ENCODE results near the gene SRMS. TPM values are rescaled to one million over a fixed set of nuclear protein-coding genes. Genes with fewer than 3 reads are reported as not detected.

Gene SRMS
- total and polyA plus RNA-seq, 2 of the 13 experiments (the other 11 are each of a cell fraction or from before 2014, with no cell fraction given), result not detected

DNA sequence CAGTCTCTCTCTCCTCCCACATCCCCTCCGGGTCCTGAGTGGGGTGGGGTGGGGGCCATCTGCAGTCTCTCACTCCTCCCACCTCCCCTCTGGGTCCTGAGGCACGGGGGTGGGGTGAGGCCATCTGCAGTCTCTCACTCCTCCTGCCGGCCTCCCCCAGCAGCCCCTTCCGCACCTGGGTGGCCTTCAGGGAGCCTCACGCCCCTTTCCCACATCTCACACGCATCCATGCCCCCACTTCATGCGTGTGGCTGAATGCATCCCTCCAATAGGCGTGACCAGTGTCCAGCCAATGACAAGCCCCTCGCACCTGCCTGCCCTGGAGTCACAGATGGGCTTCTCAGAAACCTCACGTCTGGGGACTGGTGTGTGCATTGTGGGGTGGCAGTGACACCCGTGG is 993 bp upstream of the SRMS start:
- FAIRE-seq (no peak), ATAC-seq (no peak), DNase-seq (ENCODE audit: low spot score) (no peak)
- TF ChIP-seq, protein P1, sequence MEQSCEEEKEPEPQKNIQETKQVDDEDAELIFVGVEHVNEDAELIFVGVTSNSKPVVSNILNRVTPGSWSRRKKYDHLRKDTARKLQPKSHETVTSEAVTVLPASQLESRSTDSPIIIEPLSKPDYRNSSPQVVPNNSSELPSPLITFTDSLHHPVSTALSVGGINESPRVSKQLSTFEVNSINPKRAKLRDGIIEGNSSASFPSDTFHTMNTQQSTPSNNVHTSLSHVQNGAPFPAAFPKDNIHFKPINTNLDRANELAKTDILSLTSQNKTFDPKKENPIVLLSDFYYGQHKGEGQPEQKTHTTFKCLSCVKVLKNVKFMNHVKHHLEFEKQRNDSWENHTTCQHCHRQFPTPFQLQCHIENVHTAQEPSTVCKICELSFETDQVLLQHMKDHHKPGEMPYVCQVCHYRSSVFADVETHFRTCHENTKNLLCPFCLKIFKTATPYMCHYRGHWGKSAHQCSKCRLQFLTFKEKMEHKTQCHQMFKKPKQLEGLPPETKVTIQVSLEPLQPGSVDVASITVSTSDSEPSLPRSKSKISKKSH (CRISPR knock-in tag; IDR thresholded peaks at IDR 0.05; ENCODE audit: borderline replicate concordance), result peak; percentile 62; the same call in 1 of the 2 replicates
- TF ChIP-seq PITX1 (CRISPR knock-in tag; IDR thresholded peaks at IDR 0.05) (no peak), FOXO1 (CRISPR knock-in tag; IDR thresholded peaks at IDR 0.05) (no peak), TMF1 (CRISPR knock-in tag; IDR thresholded peaks at IDR 0.05; ENCODE audit: low read depth) (no peak), ZMYM3 (CRISPR knock-in tag; IDR thresholded peaks at IDR 0.05) (no peak)
- TF ChIP-seq, protein P2, sequence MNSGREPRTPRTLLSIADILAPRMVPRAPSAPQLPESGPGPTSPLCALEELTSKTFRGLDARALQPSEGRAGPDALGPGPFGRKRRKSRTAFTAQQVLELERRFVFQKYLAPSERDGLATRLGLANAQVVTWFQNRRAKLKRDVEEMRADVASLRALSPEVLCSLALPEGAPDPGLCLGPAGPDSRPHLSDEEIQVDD (CRISPR knock-in tag; IDR thresholded peaks at IDR 0.05; ENCODE audit: borderline replicate concordance), result no peak
- H3K79me2 ChIP-seq (ENCODE audit: insufficient read depth, low read length), result no peaks in the 10 kb centered on the region
- no peak overlapping the region for H2AFZ ChIP-seq (ENCODE audit: low read length)
- peaks cover 26% of the 10 kb centered on the region for H3K4me1 ChIP-seq (ENCODE audit: insufficient read depth, low read length)
- no peaks in the 10 kb centered on the region; the same call in 1 of the 2 replicates for H4K20me1 ChIP-seq (ENCODE audit: insufficient read depth, low read length)
- ChIA-PET CTCF (ENCODE audit: low intra/inter-chr PET ratio, low total read pairs) (no interaction called here), POLR2A (no interaction called here)
- no peak overlapping the region for H3K27ac ChIP-seq (ENCODE audit: extremely low read length, insufficient read depth, low read length)
- no peak overlapping the region for H3K9ac ChIP-seq (ENCODE audit: insufficient read depth, low read depth, low read length)
- no peaks in the 10 kb centered on the region for H3K36me3 ChIP-seq (replicated peaks in 1 of 2; ENCODE audit: control insufficient read depth in 1 of 2, insufficient read depth in 2 of 2, low read length in 2 of 2)
- in situ Hi-C loops (cut with HindIII; ENCODE audit: extremely low pct_ligation_motif_present, low pct_unique_long_range_greater_than_20kb), result no loop called here
- BruUV-seq (replicated peaks), result no TSS peak
- peaks cover 28 to 62% of the 10 kb centered on the region in 2 experiments for H3K27me3 ChIP-seq (ENCODE audit: control insufficient read depth in 1 of 2, insufficient read depth in 2 of 2, low read length in 2 of 2)
- no peaks in the 10 kb centered on the region for H3K9me3 ChIP-seq (ENCODE audit: low read length)
- no peak overlapping the region for H3K4me2 ChIP-seq (ENCODE audit: low read depth, low read length)
- intact Hi-C loops (cut with micrococcal nuclease; ENCODE audit: unreplicated experiment), result no loop called here
- H3K4me3 ChIP-seq (replicated peaks in 1 of 3; ENCODE audit: insufficient read depth in 1 of 3, low read depth in 2 of 3, low read length in 3 of 3), result no peak overlapping the region
- 35% methylated on average over 11 of the region's 11 CpGs for WGBS (ENCODE audit: low lambda C conversion rate)
